Left colon (tissue), 2 donors: ENCODE measurements around the gene LILRB2. TPM values are rescaled to one million over a fixed set of nuclear protein-coding genes. Genes with fewer than 3 reads are reported as not detected.
"Not testable (repeated sequence)": the region's sequence is repeated elsewhere in the genome, so short reads cannot be mapped to it uniquely, and the experiment has no call there.

Source experiments
- ATAC-seq: fragments of 200-7000 bp; cut with Tn5 transposase; one replicate; pipeline ENCODE4 v1.9.1; 2020; ENCODE audit warnings: mild to moderate bottlenecking, moderate library complexity
- DNase-seq, 2 donors: peaks; one replicate each; pipeline ENCODE4 v3.0.0-alpha.2; 2020
- intact Hi-C, 2 donors: fragments of 100-400 bp; cut with DNase I in 1 of 2; cut with micrococcal nuclease in 1 of 2; formaldehyde crosslinking; loops; one replicate each; pipeline versions ENCODE4 v1.11.2 to v1.14.0; 2022; cut with DNase I, micrococcal nuclease
- total RNA-seq, 2 donors: library from RNA; stranded (reverse); fragmentation: NEBNext Ultra II Directional; extraction: Animal tissue kit (Norgen Biotek cat#: 25700); gene quantifications; one replicate each; pipeline ENCODE4 v1.2.1, GENCODE V29; 2021
- donor health status: DM: no; HTN: no; CAD: no.
- donor health status: DM: yes; HTN: yes; CAD: no.

The LILRB2 gene
- total RNA-seq, 2 donors from 2014 or later, result 0.98 to 3.2 TPM

DNA sequence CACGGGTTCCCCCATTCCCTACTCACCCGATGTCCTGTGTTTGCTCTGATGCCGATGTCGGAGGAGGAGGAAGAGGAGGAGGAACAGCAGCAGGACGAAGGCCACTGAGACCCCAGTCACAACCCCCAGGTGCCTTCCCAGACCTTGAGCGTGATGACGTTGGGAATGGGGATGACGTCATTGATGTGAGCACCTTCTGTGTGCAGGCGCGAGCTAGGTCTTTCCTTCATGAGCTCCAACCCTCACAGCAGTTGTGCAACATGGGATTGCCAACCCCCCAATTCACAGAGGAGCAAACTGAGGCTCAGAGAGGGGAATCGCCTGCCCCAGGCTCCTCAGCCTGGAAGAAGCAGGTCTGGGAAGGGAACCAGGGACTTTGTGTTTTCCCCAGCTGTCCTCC is 28.1 kb downstream of the LILRB2 start:
- intact Hi-C loops, result no loop called here
- DNase-seq (no peak), ATAC-seq (no peak)

DNA sequence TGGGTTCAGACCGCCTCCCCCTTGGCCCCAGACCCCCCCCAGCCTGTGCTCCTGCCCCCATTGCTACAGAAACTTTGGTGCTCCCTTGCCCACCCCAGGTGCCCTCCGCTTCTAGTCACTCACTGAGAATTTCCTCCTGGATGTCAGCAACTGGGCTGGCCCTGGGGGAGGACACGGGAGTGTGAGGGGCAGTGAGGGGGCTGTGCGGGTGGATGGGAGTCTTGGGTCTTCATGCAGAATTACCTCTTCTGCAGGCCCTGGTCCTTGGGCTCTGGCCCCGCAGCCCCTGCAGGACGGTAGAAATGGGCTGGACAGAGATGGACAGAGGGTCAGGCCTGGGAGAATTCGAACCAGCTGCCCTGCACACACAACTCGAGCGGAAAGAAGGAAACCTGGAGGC is 28.7 kb downstream of the LILRB2 start:
- DNase-seq, result no peak
- ATAC-seq, result no peak
- intact Hi-C loops, result no loop called here

DNA sequence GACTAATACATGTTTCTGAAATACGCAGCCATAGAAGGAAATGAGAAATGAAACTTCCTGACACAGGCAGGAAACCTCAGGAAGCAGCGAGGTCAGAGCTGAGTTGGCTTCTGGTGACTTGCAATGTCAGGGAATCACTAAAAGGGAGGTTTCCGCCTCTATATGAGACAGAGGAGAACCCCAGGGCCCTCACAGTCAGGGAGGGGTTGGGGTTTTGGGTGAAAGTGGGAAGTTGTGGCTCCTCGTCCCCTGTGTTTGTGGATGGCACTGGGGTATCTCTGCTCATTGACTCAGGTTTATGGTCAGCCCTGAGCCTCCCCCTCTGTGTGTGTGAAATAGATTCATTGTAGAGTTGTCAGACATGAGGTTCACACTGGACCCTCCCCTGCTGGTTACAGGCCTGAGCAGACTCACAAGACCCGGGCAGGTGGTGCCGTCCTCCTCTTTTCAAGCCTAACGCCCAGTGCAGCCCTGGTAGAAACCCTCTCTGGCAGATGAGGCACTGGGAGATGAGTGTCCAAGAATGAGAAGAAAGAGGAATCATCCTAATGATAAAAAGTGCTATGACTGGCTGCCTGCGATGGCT is 32.8 kb downstream of the LILRB2 start:
- ATAC-seq, result peak; percentile 20
- intact Hi-C loops, result no loop called here

DNA sequence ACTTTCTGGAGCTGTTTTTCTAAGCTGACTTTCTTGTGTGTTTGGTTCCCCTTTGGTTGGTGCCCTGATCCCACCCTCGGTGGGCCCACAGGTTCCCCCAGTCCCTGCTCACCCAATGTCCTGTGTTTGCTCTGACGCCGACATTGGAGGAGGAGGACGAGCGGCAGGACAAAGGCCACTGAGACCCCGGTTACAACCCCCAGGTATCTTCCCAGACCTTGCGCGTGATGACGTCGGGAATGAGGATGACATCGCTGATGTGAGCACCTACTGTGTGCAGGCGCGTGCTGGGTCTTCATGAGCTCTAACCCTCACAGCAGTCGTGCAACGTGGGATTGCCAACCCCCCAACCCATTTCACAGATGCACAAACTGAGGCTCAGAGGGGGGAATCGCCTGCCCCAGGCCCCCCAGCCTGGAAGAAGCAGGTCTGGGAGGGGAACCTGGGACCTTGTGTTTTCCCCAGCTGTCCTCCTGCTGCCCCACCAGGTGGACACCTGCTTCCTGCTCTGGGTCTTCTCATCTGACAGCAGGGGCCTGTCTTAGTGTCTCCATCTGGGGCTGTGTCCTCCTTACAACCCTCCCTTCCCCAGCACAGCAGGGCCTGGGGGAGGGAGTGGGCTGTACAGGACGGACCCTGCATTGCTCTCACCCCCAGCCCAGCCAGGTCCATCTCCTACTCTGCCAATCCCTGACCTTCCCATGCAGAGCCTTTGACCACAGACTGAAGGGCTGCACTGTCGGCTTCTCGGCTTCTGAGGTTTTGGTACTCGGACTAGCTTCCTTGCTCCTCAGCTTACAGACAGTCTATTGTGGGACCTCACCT is 33.6 kb downstream of the LILRB2 start:
- ATAC-seq (no peak), DNase-seq (no peak)
- intact Hi-C loops, result no loop called here

More for the DNA sequence above, 32.8 kb downstream of the LILRB2 start:
- no peak for DNase-seq

DNA sequence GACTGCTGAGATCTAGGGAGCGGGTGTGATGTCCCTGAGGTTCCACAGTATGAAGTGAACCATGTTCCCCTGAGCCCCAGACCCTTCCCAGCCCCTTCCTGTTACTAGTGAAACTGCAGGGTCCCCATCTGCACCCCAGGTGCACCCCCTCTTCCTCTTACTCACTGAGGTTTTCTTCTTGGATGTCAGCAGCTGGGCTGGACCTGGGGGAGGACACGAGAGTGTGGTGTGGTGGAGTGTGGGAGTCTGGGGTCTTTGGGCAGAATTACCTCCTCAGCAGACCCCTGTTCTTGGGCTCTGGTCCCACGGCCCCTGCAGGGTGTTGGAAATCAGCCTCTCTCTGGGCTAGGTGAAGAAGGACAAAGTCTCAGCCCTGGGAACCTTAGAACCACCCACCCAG is 35.0 kb downstream of the LILRB2 start:
- DNase-seq (no peak), ATAC-seq (no peak)
- intact Hi-C loops, result loop anchor here in 1 of 2 donors (2.0 kb wide), 1 partner anchor 23 kb away; the partner anchor contains the start of gene LILRB3

DNA sequence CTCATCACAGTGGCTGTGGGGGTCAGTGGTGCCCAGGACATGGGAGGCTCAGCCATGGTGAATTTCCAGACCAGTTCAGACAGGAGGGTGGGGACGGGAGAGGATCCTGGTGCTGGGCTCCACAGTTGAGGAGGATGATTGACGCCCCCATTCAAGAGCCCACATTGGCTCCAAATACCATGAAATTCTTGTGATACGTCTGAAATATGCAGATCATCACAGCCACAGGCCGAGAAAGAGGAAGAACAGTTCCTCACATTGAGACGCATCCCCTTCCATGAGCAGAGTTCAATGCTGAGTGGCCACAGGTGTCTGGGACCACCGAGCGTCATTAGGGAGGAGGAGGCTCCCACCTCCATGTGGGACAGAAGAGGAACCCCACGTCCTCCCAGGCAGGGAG is 37.1 kb downstream of the LILRB2 start:
- not testable (repeated sequence) for DNase-seq, ATAC-seq
- intact Hi-C loops, result loop anchor here in 1 of 2 donors (2.0 kb wide), 1 partner anchor 21 kb away; the partner anchor contains the start of gene LILRB3

DNA sequence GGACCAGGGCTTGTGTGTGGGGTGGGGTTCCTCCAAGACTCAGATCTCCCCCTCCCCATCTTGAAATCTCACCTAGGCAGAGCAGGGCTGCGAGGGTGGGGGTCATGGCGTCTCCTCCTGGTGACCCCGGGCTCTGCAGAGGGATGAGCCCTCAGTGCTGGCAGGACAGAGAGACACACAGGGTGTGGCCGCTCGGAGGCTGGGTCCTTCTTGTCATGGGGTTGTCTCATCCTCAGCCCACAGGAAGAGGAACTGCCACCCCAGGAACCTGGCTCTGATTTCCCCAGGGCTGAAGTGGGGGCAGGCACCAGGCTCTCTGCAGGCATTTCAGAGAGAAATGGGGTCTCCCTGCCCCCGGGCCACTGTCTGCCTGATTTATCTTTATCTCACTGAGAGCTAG is 38.3 kb downstream of the LILRB2 start, which contains the start of gene LILRA6:
TSS of gene LILRA6 (minus strand) at position 145 of the 400 bp plus-strand sequence.
- DNase-seq, intact Hi-C loops, ATAC-seq: not testable (repeated sequence)

DNA sequence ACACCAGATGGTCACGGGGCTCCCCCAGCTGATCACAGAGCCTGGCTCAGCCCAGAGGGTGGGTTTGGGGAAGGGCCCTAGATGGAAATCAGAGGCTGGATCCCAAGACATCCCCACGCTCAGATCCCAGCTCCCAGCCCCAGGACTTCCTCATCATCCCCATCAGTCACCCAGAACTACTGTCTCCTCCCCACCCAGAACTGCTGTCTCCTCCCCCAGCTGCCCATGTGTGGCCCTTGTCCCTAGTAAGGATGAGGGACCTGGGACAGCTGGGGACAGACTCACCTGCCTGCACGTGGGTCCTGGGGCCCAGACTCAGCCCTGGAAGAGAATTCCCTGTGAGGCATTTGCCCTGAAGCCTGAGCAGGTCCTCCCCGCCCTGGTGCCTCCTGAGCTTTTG is 38.7 kb downstream of the LILRB2 start:
- DNase-seq, intact Hi-C loops, ATAC-seq: not testable (repeated sequence)

DNA sequence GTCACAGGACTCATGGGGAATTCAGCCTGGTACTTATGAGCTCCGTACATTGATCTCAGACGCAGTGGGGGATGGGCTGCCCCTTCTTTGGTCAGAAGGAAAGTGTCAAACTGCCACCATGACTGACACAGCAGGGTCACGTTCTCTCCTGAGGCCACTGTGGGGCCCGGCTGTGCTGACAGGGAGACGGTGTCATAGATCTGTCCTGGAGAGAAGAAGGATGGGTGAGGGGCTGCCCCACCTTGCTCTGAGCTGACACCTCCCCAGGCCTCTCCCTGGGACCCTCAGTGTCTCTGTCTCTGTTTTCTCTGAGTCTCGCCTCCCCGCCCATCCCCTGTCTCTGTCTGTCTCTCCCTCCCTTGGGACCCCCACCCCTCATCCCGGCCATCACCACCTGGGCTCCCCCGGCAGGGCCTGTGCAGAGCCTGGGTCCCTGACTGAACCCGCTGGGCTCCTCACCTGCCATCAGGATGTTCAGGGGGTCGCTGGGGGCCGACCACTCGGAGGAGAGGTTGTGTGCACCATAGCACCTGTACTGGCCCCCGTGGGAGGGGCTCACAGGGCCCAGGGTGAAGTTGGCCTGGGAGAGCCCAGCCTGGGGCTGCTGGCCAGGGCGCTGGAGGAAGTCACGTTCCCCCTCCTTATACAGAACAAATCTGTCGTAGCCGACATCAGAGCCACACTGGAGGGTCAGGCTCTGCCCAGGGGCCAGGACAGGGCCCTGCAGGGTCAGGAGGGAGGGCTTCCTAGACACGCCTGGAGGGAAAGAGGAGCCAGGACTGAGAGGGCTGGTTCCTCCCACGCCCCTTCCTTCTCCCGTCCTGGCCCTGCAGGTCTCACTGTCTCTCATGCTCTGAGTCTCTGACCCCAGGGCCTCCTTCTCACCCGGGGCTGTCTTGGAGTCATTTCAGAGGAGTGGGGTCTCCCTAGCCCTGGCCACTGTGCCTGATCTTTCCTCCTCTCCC is 40.3 kb downstream of the LILRB2 start:
- ATAC-seq, intact Hi-C loops, DNase-seq: not testable (repeated sequence)

DNA sequence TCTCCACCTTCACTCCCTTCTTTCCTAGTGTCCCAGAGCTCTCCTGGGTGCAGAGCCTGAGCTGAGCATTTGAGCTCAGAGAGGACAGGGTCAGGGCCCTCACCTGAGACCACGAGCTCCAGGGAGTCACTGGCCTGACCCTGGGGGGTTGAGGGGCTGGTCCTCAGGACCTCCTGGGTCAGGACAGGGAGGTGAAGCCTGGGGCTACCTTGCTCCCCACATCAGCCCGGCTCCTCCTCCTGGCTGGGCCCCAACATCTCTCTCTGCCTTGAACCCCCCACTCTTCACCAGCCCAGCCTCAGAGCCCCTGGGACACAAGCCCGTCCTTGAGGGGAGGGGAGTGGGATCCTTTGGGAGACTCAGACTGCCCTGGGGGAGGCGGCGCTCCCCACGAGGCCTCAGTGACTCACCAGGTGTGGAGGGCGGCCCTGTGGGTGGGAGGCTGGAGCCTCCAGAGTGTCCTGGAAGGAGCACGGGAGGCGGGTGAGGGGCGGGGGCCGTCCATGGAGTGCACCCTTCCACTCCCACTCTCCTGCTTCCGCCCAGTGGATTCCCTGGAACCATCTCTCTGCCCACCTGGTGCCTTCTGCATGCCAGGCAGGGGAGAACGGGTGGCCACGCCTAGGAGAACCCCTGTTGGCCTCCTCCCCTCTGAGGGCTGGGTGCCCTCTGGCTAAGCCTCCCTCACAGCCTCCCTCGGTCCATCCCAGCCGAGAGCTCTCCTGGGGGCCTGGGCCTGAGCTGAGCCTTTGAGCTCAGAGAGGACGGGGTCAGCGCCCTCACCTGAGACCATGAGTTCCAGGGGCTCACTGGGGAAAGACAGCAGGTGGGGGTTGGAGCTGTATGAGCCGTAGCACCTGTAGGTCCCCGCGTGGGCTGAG is 41.2 kb downstream of the LILRB2 start:
- intact Hi-C loops, ATAC-seq, DNase-seq: not testable (repeated sequence)

DNA sequence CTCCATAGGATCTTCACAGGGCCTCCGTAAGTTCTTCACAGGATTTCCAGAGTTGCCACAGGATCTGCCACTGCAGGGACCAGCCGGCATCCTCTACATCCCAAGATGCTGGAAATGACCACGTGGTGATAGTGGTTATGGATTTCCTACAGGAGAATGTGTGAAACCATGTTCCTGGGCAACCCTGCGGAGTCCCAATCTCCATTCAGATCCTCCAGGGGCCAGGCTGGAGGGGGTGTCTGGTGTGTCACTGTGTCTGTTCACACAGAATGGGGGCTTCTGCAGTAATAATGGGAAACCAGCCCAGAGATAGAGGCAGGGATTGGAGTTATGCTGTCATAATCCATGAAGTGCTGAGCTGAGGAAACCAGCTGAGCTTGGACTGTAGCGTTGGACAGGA is 47.0 kb downstream of the LILRB2 start:
- DNase-seq (no peak), ATAC-seq (no peak)
- intact Hi-C loops, result loop anchor here in 1 of 2 donors (5.0 kb wide), 1 partner anchor 67 kb away; no protein-coding TSS in a partner anchor

DNA sequence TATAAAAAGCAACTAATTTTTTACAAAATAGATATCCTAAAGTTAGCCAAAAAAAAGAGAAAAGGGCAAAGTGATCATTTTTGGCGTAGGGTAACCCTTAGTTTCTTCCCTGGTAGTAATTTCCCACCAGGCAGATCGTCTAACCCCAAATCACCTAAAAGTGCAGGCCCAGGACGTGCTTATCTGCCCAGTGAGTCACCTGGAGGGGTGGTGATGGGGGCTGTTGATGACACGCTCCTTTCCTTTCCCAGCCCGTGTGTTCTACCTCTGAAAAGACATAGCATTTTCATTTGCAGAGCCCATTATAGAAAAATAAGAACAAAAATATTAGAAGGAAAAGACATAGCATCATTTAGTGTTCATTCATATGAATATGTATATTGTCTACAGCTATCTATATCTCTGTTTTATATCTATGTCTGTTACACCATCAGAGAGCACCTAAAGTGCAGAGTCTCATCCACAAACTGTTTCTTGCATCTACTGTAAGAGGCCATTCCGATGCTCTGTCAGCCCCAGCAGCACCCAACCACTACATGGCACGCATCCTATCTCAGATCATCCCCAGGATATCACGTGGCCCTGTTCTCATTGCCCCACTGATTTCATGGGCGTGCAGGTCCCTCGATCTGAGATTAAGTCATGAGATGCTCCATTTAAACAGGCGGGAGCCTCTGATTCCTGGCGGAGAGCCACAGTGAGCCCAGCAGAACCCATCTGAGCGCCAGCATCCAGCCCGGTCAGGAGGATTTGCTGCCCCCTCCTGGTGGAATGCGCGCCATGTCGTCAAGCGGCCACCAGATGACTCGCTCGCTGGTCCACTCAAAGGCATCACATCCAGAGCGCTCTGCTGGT is 49.6 kb downstream of the LILRB2 start:
- DNase-seq (peak; percentile 86 to 93), ATAC-seq (peak; percentile 99)
- intact Hi-C loops, result loop anchor here in 1 of 2 donors (5.0 kb wide), 1 partner anchor 64 kb away; no protein-coding TSS in a partner anchor

DNA sequence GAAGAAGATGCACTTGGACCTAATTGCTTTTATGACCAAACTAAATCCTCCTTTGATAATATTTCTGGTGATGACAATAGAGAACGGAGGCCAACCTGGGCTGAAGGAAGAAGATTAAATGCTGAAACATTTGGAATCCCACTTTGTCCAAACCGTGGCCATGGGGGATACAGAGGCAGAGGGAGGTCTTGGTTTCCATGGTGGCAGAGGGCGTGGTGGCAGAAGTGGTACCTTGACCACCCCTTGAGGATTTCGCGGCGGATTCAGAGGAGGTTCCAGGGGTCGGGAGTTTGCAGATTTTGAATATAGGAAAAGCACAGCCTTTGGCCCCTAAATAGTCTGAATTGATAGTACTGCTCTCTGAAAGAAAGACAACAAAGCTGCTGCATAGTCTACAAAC is 50.9 kb downstream of the LILRB2 start:
- DNase-seq (no peak), ATAC-seq (no peak)
- intact Hi-C loops, result loop anchor here in 1 of 2 donors (5.0 kb wide), 1 partner anchor 63 kb away; no protein-coding TSS in a partner anchor

DNA sequence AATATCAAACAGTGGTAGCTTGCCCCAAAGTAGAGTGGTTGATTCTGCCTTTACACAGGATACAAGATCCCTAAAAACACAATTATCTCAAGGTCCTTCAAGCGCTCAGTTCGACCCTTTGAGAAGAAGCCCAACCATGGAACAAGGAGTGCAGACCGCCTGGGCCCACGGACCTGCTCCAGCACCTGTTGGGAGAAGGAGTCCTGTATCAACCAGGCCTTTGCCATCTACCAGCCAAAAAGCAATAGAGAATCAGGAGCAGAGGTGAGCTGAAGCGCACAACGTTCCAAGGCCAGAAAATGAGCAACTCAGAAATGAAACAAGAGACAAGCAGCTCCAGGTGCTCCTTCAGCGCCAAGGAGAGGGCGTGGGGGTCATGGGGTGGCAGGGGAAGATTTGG is 51.8 kb downstream of the LILRB2 start:
- ATAC-seq (no peak), DNase-seq (no peak)
- intact Hi-C loops, result no loop called here

DNA sequence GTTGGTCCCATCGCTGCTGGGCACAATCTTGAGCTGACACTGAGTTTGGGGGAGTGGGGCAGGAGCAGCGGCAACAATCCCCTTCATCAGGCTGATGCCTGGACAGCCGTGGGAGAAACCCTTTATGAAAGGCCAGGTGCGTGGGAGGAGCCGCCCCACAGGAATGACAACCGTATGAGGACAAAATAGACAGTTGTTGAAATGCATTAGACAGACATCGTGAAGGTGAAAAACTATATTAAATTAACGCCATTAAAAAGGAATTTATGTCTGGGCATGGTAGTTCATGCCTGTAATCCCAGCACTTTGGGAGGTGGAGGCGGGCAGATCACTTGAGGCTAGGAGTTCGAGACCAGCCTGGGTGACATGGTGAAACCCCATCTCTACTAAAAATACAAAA is 56.3 kb downstream of the LILRB2 start:
- DNase-seq, ATAC-seq, intact Hi-C loops: not testable (repeated sequence)

DNA sequence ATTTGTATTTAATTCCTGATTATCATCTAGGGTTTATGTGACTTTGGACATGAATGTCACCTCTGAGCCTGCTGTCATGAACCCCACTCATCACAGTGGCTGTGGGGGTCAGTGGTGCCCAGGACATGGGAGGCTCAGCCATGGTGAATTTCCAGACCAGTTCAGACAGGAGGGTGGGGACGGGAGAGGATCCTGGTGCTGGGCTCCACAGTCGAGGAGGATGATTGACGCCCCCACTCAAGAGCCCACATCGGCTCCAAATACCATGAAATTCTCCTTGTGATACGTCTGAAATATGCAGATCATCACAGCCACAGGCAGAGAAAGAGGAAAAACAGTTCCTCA is 57.0 kb downstream of the LILRB2 start:
- intact Hi-C loops, result loop anchor here in 1 of 2 donors (2.0 kb wide), 1 partner anchor 21 kb away; no protein-coding TSS in a partner anchor
- DNase-seq, ATAC-seq: not testable (repeated sequence)
